Measurements from ENCODE around the gene EXOC4.

DNA sequence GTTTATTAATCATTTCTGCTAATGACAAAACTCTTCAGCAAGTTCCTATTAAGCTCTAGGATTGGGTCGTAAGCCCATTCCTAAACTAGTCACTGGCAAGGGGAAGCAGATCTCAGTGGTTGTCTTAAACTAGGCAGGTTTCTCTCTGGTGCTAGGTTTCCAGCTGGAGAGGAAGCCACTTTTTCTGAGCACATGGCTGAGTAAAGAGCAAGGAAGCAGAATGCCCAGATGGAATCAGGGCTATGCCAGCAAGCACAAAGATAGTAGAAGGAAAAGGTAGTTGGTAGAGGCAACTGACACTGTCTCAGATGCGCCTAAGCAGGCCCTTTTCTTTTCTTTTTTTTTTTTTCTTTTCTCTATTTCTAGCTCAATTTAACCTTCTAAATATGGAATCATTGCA, 224.9 kb downstream of the EXOC4 start:
- TF ChIP-seq, protein P1, sequence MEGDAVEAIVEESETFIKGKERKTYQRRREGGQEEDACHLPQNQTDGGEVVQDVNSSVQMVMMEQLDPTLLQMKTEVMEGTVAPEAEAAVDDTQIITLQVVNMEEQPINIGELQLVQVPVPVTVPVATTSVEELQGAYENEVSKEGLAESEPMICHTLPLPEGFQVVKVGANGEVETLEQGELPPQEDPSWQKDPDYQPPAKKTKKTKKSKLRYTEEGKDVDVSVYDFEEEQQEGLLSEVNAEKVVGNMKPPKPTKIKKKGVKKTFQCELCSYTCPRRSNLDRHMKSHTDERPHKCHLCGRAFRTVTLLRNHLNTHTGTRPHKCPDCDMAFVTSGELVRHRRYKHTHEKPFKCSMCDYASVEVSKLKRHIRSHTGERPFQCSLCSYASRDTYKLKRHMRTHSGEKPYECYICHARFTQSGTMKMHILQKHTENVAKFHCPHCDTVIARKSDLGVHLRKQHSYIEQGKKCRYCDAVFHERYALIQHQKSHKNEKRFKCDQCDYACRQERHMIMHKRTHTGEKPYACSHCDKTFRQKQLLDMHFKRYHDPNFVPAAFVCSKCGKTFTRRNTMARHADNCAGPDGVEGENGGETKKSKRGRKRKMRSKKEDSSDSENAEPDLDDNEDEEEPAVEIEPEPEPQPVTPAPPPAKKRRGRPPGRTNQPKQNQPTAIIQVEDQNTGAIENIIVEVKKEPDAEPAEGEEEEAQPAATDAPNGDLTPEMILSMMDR (conservative IDR thresholded peaks at IDR 0.05 in 1 of 2, IDR thresholded peaks at IDR 0.05 in 1 of 2; ENCODE audit: low read depth in 1 of 2, low read length in 2 of 2) = no peak
- TF ChIP-seq EZH2 (IDR thresholded peaks at IDR 0.05; ENCODE audit: low read length, missing control alignments) = no peak

All from fibroblast of lung (primary cell).